Kidney epithelial cell (primary cell): Measurements from ENCODE around the gene CASK. TPM values are rescaled to one million over a fixed set of nuclear protein-coding genes. Genes with fewer than 3 reads are reported as not detected.

Experiments
- DNase-seq: peaks from one replicate; pipeline ENCODE4 v3.0.0-alpha.2; 2010; ENCODE audit warnings: low read depth
- H3K27me3 ChIP-seq: 2 replicates; pipeline ENCODE4 v1.6.0; 2011; ENCODE audit warnings: low read length; ENCODE audit not compliant: control insufficient read depth, insufficient read depth
- H3K36me3 ChIP-seq: 2 replicates; pipeline ENCODE4 v1.5.1; 2011; ENCODE audit warnings: low read length; ENCODE audit not compliant: control insufficient read depth, insufficient read depth
- H3K4me3 ChIP-seq: 2 replicates; pipeline ENCODE4 v1.5.1; 2011; ENCODE audit warnings: low read depth, mild to moderate bottlenecking, control low read depth, low read length
- CTCF ChIP-seq: IDR thresholded peaks from 2 replicates; pipeline ENCODE4 v1.5.1; 2011; ENCODE audit warnings: mild to moderate bottlenecking, moderate library complexity, low read length, control low read depth, inconsistent platforms; ENCODE audit not compliant: insufficient read depth, poor library complexity, severe bottlenecking
- total RNA-seq: library from RNA; depleted of rRNA; stranded (reverse); fragments of >200 nt; gene quantifications from 2 replicates; pipeline ENCODE4 v1.2.3, GENCODE V29; 2015

Gene CASK
- total RNA-seq, 1 donor from 2014 or later = 69.1 TPM

DNA sequence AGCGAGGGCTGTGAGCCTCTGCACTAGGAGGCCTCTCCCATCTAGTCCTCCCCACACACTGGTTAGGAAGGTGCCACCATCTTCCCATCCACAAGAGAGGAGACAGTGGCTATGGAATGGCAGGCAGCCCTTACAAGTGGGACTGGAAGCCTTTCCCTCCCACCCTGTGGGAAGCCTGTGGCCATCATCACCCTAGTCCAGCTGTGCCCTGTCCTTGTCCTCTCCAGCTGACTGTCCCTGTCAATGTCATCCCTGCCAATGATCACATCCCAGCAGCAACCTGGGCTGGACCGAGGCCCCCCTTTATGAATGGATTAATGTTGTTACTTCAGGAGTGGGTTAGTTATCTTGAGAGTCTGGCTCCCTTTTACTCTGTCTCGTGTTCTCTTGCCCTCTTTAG, 423.4 kb downstream of the CASK start:
- TF ChIP-seq CTCF = no peak
- H3K27me3 ChIP-seq = no peaks in the 10 kb centered on the region
- H3K4me3 ChIP-seq = no peak overlapping the region
- H3K36me3 ChIP-seq = no peaks in the 10 kb centered on the region
- no peak for DNase-seq

DNA sequence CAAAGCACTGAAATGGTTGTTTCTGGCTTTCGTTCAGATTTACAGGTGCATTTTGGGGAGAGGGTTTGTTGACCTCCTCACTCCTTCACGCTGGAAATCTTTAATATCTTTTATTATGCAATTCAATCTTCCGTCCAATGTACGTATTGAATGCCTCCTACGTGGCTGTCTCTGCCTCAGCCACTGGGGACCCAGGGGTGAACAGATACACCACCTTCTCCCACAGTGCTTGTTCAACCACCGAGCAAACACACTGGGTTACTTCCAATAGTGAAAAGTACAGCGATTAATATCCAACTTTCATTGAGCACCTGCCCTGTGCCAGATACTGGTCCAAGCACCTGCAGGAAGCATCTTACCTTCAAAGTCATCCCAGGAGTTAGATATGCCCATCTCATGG, 424.2 kb downstream of the CASK start:
- no peak for TF ChIP-seq CTCF
- Histone ChIP-seq H3K27me3 (no peaks in the 10 kb centered on the region), H3K4me3 (no peak overlapping the region), H3K36me3 (no peaks in the 10 kb centered on the region)
- no peak for DNase-seq

GRCh38 chrX:41491267-41492004, 431.9 kb downstream of the CASK start:
- peak; percentile 83 for DNase-seq
- Histone ChIP-seq H3K36me3 (no peaks in the 10 kb centered on the region), H3K4me3 (no peak overlapping the region), H3K27me3 (no peaks in the 10 kb centered on the region)
- TF ChIP-seq CTCF = no peak

- no peak overlapping the region for H3K4me3 ChIP-seq
- DNase-seq = no peak
- no peaks in the 10 kb centered on the region for H3K36me3 ChIP-seq
- H3K27me3 ChIP-seq = no peaks in the 10 kb centered on the region
- TF ChIP-seq CTCF = no peak
Measured at GRCh38 chrX:41490446-41490845, 432.9 kb downstream of the CASK start.

DNA sequence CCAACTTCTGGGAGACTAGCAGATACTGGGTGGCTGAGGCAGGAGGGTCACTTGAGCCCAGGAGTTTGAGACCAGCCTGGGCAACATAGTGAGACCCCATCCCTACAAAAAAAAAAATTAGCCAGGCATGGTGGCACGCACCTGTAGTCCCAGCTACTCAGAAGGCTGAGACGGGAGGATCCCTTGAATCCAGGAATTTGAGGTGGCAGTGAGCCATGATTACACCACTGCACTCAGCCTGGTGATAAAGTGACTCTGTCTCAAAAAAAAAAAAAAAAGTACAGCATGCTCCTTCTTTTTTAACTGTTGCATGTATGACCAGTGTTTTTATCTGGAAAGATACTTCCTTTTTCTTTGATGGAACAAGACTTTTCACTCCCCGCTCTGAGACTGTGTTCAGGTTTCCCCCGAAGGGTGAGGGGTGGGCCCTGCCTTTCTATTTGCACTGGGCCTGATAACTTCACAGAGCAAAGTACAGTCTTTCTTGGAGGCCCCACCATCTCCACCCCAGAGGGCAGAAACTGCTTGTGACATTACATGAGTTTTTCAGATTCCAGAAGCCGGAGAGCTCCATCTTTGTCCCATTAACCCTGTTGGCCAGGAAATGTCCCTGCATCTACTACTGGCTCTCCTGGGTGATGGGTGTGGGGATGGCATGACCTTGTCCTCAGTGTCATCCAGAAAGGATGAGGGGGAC, 441.1 kb downstream of the CASK start:
- Histone ChIP-seq H3K36me3 (no peaks in the 10 kb centered on the region), H3K27me3 (no peaks in the 10 kb centered on the region), H3K4me3 (no peak overlapping the region)
- DNase-seq = no peak
- no peak for TF ChIP-seq CTCF
